NT2/D1 (cell line): ENCODE results near the gene HBG1.
"Not testable (repeated sequence)": the region's sequence is repeated elsewhere in the genome, so short reads cannot be mapped to it uniquely, and the experiment has no call there.

ENCODE experiments used
- DNase-seq: peaks from one replicate; pipeline ENCODE4 v3.0.0-alpha.2; 2011; ENCODE audit warnings: low read depth, low spot score
- H3K27me3 ChIP-seq: 2 replicates; pipeline ENCODE4 v1.6.0; 2011; ENCODE audit warnings: mild to moderate bottlenecking; ENCODE audit not compliant: insufficient read length, insufficient read depth
- H3K36me3 ChIP-seq: 2 replicates; pipeline ENCODE4 v1.6.1; 2011; ENCODE audit warnings: mild to moderate bottlenecking, low read length, mixed read lengths; ENCODE audit not compliant: insufficient read depth, insufficient read length
- H3K4me1 ChIP-seq: 2 replicates; pipeline ENCODE4 v1.5.1; 2011; ENCODE audit not compliant: insufficient read depth, insufficient read length
- H3K4me3 ChIP-seq: 2 replicates; pipeline ENCODE4 v1.5.1; 2011; ENCODE audit warnings: low read depth; ENCODE audit not compliant: insufficient read length
- H3K9ac ChIP-seq: 2 replicates; pipeline ENCODE4 v1.6.0; 2011; ENCODE audit warnings: low read depth; ENCODE audit not compliant: insufficient read length
- H3K9me3 ChIP-seq: 2 replicates; pipeline ENCODE4 v1.5.1; 2011; ENCODE audit warnings: mild to moderate bottlenecking, low read length; ENCODE audit not compliant: insufficient read depth
- SUZ12 ChIP-seq: IDR thresholded peaks from 2 replicates; pipeline ENCODE4 v1.6.1; 2011; ENCODE audit not compliant: insufficient read length, insufficient read depth; ENCODE audit errors: extremely low read depth
- YY1 ChIP-seq: IDR thresholded peaks from 2 replicates; pipeline ENCODE4 v1.6.1; 2011; ENCODE audit not compliant: insufficient read length, insufficient read depth
- ZNF274 ChIP-seq: IDR thresholded peaks from 2 replicates; pipeline ENCODE4 v1.6.1; 2011; ENCODE audit warnings: mild to moderate bottlenecking, low read depth, low read length

Gene HBG1

GRCh38 chr11:5258543-5259262 is 9.0 kb upstream of the HBG1 start:
- Histone ChIP-seq H3K4me3 (no peak overlapping the region), H3K9ac (no peak overlapping the region), H3K9me3 (no peaks in the 10 kb centered on the region), H3K36me3 (no peaks in the 10 kb centered on the region), H3K4me1 (peaks cover 6% of the 10 kb centered on the region), H3K27me3 (no peaks in the 10 kb centered on the region)
- peak; percentile 71 for DNase-seq
- peak; percentile 51 for TF ChIP-seq YY1
- TF ChIP-seq SUZ12 = no peak
- no peak for TF ChIP-seq ZNF274

- peak; percentile 60 for DNase-seq
- H3K9ac ChIP-seq = no peak overlapping the region
- peaks cover 6% of the 10 kb centered on the region for H3K4me1 ChIP-seq
- no peak for TF ChIP-seq ZNF274
- TF ChIP-seq SUZ12 = no peak
- TF ChIP-seq YY1 = no peak
- H3K4me3 ChIP-seq = no peak overlapping the region
- H3K36me3 ChIP-seq = no peaks in the 10 kb centered on the region
- no peaks in the 10 kb centered on the region for H3K27me3 ChIP-seq
- no peaks in the 10 kb centered on the region for H3K9me3 ChIP-seq
These were observed 7.6 kb upstream of the HBG1 start for GRCh38 chr11:5257296-5257695.

DNA sequence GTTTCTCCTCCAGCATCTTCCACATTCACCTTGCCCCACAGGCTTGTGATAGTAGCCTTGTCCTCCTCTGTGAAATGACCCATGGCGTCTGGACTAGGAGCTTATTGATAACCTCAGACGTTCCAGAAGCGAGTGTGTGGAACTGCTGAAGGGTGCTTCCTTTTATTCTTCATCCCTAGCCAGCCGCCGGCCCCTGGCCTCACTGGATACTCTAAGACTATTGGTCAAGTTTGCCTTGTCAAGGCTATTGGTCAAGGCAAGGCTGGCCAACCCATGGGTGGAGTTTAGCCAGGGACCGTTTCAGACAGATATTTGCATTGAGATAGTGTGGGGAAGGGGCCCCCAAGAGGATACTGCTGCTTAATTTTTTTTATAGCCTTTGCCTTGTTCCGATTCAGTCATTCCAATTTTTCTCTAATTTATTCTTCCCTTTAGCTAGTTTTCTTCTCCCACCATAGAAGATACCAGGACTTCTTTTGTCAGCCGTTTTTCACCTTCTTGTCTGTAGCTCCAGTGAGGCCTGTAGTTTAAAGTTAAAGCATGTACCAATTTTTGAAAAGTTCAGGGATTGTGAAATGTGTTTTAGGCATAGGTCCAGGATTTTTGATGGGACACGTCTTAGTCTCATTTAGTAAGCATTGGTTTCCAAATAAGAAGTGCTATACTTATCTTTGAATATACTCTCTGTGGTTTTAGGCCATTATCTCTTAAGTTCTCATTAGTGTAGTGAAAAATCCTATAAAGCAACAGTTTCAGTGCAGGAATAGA is 5.2 kb upstream of the HBG1 start, which contains the start of gene HBG2:
Gene HBG2, minus strand, starts transcription at position 136 of the 768 bp plus-strand sequence. Its CDS starts 53 bp downstream, at position 83.
- not testable (repeated sequence) for H3K9ac ChIP-seq, H3K4me3 ChIP-seq, H3K27me3 ChIP-seq, H3K9me3 ChIP-seq, H3K4me1 ChIP-seq, H3K36me3 ChIP-seq, DNase-seq

DNA sequence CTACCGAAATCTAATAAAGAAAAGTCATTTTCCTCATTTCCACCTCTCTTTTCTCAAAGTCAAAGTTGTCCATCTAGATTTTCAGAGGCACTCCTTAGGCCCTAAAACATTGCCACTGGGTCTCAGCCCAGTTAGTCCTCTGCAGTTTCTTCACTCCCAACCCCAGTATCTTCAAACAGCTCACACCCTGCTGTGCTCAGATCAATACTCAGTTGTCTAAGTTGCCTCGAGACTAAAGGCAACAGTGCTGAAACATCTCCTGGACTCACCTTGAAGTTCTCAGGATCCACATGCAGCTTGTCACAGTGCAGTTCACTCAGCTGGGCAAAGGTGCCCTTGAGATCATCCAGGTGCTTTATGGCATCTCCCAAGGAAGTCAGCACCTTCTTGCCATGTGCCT is 4.4 kb upstream of the HBG1 start:
- H3K36me3 ChIP-seq, H3K27me3 ChIP-seq, H3K4me1 ChIP-seq, H3K4me3 ChIP-seq, H3K9ac ChIP-seq, H3K9me3 ChIP-seq, DNase-seq: not testable (repeated sequence)

DNA sequence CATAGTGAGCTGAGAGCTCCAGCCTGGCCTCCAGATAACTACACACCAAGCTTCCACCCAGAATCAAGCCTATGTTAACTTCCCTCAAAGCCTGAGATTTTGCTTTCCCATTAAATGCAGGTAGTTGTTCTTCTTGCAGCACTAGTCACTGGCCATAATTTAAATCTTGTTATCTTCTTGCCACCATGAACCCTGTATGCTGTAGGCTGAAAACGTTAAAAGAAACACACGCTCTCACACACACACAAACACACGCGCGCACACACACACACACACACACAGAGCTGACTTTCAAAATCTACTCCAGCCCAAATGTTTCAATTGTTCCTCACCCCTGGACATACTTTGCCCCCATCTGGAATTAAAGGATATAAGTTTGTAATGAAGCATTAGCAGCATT is 3.8 kb upstream of the HBG1 start:
- not testable (repeated sequence) for H3K36me3 ChIP-seq, H3K9me3 ChIP-seq, DNase-seq, H3K4me3 ChIP-seq, H3K9ac ChIP-seq, H3K27me3 ChIP-seq, H3K4me1 ChIP-seq

DNA sequence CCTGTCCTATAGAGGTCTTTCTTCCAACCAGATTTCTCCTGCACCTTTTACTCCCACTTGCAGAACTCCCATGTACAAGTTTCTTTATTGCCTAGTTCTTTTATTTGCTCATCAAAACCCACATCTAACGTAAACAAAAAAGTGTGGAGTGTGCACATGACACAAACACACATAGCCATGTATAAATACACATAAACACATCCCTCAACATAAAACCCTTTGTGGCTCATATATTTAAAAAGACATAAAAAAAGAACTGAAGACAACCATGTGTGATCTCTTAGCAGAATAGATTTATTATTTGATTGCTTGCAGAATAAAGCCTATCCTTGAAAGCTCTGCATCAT is 3.2 kb upstream of the HBG1 start:
- TF ChIP-seq YY1 = no peak
- TF ChIP-seq ZNF274 = no peak
- no peak for TF ChIP-seq SUZ12
- no peak for DNase-seq
- Histone ChIP-seq H3K4me3 (no peak overlapping the region), H3K9me3 (no peaks in the 10 kb centered on the region), H3K4me1 (no peaks in the 10 kb centered on the region), H3K27me3 (no peaks in the 10 kb centered on the region), H3K9ac (no peak overlapping the region), H3K36me3 (no peaks in the 10 kb centered on the region)

DNA sequence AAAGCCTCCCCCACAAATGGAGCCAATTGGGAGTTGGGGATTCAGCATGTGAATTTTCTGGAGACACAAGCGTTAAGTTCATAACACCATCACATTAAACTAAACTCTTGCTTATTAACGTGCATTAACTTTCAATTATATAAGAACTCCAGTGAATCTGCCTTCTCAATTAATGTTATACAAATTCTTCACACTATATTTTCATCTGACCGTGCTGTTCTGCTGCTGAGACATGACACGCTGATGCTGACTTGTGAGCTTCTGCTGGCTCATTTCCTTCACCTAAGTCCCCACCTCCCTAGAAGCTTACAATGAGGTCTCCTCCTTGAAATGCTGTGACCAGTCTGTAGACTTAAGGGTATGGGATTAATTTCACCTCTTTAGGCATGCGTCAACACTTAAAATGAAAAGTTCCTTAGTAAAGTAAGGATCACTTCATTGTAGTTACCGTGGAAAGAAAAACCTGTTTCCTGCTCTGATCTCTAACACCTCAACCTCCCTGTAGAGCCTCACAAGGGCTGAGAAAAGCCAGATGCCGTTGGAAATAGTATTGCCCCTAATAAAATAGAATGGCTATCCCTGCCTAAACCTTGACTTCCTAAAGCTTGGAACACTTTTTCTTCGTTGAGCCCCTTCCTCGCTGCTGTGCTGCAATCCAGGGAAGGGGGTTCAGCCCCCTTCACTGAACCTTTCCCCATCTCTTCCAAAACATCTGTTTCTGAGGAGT is 2.7 kb upstream of the HBG1 start:
- H3K9me3 ChIP-seq = no peaks in the 10 kb centered on the region
- no peak overlapping the region for H3K9ac ChIP-seq
- no peak overlapping the region for H3K4me3 ChIP-seq
- no peaks in the 10 kb centered on the region for H3K27me3 ChIP-seq
- DNase-seq = no peak
- H3K36me3 ChIP-seq = no peaks in the 10 kb centered on the region
- H3K4me1 ChIP-seq = no peaks in the 10 kb centered on the region
- no peak for TF ChIP-seq SUZ12
- TF ChIP-seq ZNF274 = no peak
- TF ChIP-seq YY1 = no peak
